ENCODE data around the gene TSC22D2. TPM values are rescaled to one million over a fixed set of nuclear protein-coding genes. Genes with fewer than 3 reads are reported as not detected.

TSC22D2 gene
- total RNA-seq, 1 donor from 2014 or later: 8.5 TPM

DNA sequence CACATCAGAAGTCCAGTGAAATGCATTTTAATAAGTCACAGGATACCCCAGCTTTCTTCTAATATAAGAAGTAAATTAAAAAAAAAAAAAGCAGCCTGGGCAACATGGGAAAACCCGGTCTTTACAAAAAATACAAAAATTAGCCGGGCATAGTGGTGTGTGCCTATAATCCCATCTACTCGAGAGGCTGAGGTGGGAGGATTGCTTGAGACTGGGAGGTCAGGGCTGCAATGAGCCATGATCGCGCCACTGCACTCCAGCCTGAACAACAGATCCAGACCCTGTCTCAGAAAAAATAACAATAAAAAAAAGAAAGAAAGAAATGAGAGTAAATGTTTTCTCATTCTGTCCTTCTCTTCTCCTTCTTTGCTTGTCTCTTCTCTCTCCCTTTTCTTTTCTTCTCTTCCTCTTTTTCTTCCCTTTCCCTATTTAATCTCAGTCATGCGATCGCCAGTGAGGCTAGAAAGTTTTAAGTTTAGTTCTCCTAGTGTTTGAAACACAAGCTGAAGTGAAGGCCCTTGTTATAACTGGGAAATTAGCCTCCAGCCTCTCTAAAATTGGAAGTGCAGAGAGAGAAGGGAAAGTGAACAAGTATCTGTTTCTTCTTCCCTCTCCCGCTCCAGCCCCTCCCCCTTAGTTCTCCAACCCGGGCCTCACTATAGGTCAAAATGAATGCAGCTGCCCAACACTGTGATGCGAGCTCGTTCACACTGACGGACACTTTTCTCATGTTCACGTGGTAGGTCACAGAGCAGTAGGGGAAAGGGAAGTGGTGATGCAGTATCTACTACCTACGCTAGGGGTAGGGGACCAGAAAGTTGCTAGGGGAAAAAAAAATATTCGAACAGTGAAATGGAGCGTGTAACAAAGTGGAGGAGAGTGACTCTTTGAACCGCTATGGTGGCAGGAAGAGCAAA, 23.5 kb upstream of the TSC22D2 start:
- ATAC-seq (peak; percentile 58), DNase-seq (ENCODE audit: low spot score) (no peak)

DNA sequence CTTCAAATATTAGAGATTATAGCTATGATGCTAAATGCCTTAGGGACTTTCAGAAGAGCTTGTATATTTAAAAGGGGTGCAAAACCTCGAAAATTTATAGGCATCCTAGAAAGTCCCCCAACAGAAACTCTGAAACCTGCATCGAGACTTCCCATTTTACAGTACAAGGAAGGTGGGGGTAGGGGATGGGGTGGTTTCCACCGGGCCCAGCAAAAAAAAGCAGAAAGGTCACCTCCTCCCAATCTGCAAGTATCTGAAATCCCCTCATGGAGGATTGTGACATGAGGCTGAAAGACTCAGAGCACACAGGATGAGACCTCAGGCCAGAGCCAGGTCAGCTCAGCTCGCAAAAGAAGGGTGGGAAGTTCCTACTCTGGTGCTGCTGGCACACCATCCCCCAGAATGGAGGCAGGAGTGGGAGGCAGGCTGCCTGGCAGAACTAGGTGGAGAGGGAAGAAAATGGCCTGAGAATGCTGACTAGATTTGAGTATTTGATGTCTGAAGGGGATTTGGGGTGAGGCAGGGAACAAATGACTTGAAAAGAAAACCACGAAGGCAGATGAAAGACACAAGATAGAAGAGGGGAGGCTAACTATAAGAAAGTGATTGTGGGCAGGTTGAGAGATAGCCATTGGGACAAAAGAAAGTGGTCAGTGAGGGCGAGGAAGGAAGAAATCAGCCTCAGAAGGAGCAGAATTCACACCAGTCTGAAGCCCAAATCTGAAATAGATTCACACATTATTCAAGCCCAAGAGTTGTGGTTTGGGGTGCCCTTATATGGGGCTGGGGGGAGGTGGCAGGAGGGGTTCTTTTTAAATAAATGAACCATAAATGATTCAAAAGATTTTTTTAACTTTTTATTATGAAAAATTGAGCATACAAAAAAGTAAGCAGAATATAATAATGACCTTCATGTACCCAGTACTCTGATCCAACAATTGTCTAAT, 22.5 kb upstream of the TSC22D2 start:
- ATAC-seq (no peak), DNase-seq (ENCODE audit: low spot score) (no peak)

DNA sequence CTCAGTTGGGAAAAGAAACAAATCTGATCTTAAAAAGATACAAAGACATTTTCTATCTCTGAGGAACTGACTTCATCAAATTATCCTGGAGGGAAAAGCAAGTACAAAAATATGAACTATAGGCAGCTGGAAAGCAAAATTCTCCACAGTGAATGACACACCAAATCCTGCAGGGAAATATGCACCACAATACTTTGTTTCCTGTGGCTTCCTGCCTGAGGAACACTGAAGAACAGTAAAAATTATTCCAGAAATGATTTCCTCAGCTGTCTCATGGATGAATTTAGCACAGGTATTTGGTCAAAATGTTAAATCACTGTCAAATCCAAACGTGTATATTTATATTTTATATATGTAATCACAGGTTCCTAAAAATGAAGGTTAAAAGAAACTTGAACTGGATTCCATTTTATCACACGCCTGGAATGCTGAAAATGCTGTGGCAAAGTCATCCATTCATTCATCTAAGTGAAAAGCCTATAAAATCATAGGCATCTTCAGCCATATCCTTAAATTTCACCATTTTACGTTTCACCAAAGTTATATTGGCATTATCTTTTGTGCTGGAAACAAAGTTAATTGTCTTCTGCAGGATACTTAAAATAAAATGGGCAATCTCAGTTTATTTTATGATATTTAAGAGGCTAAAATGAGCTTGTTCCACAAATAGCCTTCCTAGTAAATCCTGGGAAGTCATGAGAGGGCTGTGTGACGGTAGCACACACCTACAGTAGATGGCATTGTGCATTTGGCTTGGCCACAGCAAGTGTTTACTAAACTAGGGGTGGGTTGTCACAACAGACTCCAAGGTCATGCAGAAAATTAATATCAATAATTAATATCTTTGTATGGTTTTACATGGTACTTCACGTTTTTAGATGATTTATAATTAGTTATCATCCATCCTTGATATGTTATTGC, 19.3 kb upstream of the TSC22D2 start:
- DNase-seq (ENCODE audit: low spot score) (no peak), ATAC-seq (no peak)

DNA sequence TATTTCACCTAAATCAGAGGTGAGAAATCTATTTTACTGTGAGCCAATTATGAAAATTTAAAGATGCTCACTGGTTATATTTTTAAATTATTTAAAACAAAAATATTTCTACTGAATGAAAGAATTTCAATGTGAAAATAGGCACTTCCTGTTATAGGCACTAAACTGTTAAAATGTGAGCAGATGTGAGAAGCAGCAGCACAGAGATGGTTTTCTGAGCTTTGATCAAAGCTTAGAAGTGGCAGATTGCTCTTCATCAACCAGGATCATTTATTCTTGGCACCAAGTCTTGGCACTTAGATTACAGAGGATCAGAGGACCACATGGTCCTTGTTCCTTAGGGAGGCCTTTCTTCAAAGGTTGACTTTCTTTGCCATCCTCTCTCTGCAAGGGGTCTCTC, 18.0 kb upstream of the TSC22D2 start:
- ATAC-seq (no peak), DNase-seq (ENCODE audit: low spot score) (no peak)

DNA sequence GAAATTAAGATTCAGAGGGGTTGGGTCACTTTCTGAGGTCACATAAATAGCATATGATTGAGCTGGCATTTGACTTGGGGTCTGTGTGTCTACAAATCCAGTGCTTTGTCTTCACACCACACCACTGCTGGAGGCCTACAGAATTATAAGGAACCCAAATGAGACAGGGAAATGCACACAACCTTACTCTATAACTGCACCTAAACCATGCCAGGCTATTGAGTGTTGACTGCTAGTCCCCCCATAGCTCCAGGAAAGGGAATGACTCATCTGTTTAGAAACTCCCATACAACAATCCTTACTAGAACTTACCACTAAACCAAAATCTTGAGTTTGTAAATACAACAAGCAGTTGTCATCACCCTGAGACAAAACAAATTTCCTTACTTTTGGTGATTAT, 16.9 kb upstream of the TSC22D2 start:
- DNase-seq (ENCODE audit: low spot score) (no peak), ATAC-seq (no peak)

DNA sequence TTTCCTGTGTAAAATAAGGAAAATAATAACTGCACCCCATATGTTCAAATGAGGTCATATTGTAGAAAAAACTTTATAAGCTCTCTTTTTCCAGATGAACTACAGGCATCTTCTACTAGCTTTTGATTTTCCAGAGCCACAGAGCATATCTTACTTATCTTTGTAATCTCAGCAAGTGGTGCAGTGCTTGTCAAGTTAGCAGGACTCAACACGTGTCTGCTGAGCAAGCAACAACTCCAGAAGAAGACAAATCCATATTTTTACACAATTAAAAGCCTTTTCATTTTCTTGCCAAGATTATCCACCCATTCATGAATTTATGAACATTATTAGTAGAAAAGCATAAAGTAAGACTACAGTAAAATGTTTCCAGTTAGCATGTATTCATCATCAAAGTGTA, 14.4 kb upstream of the TSC22D2 start:
- ATAC-seq: no peak
- no peak for DNase-seq (ENCODE audit: low spot score)

DNA sequence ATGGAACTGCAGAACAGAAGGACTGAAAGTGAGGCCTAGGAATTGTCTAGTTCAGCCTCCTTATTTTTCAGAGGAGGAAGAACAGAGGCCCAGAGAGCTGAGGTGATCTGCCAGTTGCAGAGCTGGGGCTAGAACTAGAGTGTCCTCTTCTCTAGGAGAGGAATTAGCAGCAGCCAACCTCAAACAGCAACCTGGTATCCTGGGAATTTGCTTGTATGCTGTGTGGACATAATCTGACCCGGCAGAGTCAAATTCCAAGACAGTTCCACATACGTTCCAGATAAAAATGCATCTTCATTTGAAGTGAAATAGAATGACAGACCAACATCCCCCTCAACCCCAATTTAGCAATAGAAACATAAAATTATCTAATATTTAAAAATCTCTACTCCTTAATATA, 13.5 kb upstream of the TSC22D2 start:
- DNase-seq (ENCODE audit: low spot score) (no peak), ATAC-seq (no peak)

DNA sequence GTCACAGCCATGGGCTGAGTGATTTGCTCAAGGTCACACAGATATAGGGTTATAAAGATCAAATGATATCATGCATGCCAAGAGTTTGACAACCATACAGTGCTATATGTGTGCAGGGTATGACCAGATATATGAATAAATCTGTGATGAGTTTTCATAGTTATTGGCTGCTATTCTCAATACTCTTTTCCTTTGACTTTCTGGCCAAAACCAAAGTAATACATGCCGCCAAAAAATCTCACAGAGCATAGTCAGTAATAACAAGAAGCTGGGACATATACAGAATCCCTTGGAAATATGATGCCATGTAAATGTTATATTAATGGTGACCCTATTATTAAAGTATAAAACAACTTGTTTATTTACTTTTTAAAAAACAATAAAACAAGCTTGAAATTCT, 11.6 kb upstream of the TSC22D2 start:
- ATAC-seq: no peak
- no peak for DNase-seq (ENCODE audit: low spot score)

DNA sequence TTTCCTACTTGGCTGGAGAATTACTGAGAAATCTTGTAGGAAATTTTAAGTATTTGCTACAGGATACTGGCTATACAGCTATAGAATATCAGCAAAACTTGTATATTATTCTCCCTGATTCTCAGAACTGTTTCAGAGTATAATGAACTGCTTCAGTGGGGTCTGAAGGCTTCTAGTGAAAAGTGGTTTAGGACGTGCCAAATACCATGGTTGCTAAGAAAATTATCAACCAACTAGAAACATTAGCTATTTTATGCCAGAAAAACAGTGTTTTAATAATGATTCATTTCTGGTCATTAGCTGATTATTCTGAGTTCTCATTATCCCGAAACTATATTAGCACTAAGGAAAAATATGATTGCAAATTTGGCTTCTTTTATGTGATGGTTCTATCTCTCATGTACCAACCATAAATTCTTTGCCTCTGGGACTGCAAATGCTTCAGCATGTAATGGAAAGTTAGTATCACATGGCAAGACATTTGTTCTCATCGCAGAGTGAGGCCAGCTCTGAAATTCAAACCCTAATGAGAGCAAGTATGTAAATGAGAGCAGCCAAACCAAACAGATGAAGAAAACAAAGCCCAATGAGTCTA, 11.0 kb upstream of the TSC22D2 start:
- ATAC-seq: no peak
- DNase-seq (ENCODE audit: low spot score): no peak

DNA sequence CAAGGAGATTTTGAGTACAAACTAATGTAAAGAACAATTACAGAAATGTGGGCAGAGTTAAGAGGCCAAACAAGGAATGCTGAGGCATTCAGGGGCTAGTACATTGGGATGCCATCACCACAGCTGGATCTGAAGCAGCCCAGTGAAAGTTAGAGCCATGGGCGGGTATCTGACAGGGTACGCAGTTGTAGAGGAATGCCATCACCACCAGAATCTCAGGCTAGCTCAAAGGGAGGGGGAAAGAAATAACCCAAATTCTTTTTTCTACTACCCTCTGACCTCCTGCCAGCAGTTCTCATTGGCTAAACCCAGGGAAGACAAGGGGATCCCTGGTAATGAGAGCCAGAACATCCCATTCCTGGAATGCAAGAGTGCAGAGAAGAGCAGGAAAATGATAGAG, 9.0 kb upstream of the TSC22D2 start:
- DNase-seq (ENCODE audit: low spot score) (no peak), ATAC-seq (no peak)

DNA sequence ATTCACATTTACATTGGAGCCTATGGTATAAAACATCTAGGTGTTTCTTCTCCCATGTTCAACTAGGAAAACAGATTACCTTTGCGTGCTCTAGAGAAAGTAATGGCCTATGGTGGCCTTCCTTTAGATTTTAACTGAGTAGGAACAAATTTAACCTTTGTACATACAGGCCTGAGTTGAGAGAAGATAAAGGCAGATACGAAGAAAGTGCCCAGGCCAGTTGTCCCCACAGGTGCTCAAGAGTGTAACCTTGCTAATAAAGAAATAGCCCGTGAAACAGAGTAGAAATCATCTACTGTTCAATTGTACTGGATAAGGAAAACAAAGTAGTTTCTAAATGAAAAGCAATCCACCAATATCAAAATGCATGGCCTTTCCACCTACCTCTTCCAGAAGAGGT, 6.8 kb upstream of the TSC22D2 start:
- no peak for ATAC-seq

DNA sequence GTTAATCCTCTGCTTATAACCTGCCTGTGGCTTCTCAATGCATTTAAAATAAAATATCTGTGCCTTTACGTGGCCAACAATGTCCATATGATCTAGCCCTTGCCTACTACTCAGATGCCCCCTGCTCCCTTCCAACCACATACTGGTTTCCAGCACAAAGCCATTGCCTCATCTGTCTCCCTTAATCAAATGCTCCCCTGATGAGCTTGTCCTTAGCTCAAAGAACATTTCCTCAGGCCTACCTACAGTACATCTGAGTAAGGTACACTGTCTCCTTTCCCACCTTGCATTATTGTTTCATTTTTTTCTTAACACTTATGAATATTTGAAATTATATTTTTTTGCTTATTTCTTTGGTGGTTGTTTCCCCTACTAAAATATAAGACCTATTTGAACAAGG, 5.9 kb upstream of the TSC22D2 start:
- no peak for ATAC-seq
- no peak for DNase-seq (ENCODE audit: low spot score)

More for the DNA sequence above, 6.8 kb upstream of the TSC22D2 start:
- DNase-seq (ENCODE audit: low spot score): no peak

DNA sequence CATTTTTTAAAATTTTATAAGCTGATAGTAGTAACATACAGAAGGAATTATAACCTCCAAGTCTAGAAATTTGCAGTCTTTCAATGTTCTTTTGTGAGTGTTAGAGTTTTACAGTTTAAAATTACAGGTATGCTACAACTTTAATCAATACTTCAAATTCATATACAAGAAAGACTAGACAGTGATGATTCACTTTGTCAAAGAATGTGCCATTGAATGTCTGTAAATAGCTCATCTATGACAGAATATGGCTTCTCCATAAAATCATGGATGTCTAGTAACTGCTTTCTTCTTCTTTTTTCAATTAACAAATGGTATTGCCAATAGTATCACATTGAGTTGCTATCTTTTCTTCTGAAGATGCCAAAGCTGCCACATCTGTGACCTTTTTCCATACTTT, 4.1 kb upstream of the TSC22D2 start:
- ATAC-seq (no peak), DNase-seq (ENCODE audit: low spot score) (no peak)

DNA sequence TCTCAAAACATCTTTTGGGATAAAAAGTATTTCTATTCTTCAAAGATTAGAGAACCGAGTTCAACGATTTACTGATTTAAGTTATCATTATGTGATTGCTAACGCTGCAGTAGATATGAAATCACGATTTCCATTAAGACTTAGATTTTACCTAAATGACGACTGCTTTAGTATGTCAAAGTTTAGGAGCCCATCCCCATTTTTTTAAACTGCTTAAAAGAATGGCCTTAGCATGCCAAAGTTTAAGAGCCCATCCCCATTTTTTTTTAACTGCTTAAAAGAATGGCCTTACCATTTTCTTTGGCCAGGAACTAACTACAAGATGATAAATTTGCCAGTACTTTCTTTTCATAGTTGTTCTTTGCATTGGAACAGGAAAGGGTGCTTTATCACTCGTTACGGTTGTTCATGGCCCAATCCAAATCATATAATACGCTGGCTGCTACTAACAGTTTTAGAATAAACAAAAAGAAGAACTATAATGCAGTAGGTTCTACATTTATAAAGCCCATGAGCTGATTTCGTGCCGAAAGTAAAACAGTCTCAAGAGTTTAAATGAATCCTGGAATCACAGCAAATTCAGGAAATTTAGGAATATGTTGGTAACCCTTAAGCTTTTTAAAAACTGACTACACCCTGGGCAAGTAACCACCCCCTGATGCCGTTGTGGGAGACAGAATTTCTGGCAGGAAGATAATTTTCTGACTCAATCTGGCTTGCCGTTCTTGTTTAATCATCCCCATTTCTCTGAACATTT, 869 bp upstream of the TSC22D2 start:
- no peak for ATAC-seq

DNA sequence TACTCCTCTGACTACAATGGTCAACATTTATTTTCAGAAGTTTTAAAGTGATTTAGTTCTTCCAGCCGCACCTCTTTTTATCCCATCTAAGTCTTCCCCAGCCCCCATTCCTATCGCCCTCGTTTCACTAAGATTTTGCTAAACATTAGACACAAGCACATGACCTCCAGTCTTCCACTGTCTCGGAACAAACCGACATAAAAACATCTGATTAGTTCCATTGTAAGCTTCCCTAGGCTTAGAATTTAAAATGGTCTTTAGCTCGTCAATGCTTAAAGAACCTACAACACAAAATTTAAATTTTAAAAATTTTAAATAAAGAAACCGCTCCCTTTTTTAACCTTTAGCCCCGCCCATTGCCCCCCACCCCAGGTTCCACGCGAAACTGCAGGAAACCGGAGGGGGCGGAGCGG, 284 bp upstream of the TSC22D2 start:
- DNase-seq (ENCODE audit: low spot score) (no peak), ATAC-seq (peak; percentile 6)

More for the DNA sequence above, 869 bp upstream of the TSC22D2 start:
- DNase-seq (ENCODE audit: low spot score): no peak

DNA sequence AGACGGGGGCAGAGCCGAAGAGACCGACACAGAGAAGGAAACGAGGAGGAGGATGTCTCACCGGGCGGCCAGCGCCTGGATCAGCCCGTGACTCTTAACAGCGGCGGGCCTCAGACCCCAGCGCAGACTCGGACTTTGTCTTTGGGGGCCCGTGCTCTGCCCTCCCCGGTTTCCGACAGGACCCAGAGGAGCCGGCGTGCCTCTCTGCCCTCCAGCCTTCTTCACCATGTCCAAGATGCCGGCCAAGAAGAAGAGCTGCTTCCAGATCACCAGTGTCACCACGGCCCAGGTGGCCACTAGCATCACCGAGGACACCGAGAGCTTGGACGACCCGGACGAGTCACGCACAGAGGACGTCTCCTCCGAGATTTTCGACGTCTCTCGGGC, 1.0 kb downstream of the TSC22D2 start:
- ATAC-seq (peak; percentile 6), DNase-seq (ENCODE audit: low spot score) (no peak)

DNA sequence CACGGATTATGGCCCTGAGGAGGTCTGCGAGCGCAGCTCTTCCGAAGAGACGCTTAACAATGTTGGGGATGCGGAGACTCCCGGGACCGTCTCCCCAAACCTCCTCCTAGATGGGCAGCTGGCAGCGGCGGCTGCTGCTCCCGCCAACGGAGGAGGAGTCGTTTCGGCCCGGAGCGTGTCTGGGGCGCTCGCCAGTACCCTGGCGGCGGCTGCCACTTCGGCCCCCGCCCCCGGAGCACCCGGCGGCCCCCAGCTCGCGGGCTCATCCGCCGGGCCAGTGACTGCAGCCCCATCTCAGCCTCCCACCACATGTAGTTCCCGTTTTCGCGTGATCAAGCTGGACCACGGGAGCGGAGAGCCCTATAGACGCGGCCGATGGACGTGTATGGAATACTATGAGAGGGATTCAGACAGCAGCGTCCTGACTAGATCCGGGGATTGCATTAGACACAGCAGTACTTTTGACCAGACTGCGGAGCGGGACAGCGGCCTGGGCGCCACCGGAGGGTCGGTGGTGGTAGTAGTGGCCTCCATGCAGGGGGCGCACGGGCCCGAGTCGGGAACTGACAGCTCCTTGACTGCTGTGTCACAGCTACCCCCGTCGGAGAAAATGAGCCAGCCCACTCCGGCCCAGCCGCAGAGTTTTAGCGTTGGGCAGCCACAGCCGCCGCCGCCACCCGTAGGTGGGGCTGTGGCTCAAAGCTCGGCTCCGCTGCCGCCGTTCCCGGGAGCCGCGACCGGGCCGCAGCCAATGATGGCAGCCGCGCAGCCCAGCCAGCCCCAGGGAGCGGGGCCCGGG, 1.6 kb downstream of the TSC22D2 start:
- peak; percentile 57 for ATAC-seq
- DNase-seq (ENCODE audit: low spot score): peak; percentile 80

DNA sequence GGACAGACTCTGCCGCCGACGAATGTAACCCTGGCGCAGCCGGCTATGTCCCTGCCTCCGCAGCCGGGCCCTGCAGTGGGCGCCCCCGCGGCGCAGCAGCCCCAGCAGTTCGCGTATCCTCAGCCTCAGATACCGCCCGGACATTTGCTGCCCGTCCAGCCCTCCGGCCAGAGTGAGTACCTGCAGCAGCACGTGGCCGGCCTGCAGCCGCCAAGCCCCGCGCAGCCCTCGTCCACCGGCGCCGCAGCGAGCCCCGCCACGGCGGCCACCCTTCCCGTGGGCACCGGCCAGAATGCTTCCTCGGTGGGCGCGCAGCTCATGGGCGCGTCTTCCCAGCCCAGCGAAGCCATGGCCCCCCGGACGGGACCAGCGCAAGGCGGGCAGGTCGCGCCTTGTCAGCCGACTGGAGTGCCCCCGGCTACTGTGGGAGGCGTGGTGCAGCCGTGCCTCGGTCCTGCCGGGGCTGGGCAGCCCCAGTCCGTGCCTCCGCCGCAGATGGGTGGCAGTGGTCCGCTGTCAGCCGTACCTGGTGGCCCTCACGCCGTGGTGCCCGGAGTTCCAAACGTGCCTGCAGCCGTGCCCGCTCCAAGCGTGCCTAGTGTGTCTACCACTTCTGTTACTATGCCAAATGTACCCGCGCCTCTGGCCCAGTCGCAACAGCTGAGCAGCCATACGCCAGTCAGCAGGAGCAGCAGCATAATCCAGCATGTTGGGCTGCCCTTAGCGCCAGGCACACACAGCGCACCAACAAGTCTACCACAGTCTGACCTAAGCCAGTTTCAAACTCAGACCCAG, 2.4 kb downstream of the TSC22D2 start:
- ATAC-seq: peak; percentile 12
- DNase-seq (ENCODE audit: low spot score): peak; percentile 60
